ENCODE data around the gene PHAF1. TPM values are rescaled to one million over a fixed set of nuclear protein-coding genes. Genes with fewer than 3 reads are reported as not detected.

PHAF1 gene
- total and polyA plus RNA-seq, 2 of the 8 experiments (the other 6 are each of a cell fraction or from before 2014, with no cell fraction given): 18.6 to 26.4 TPM

DNA sequence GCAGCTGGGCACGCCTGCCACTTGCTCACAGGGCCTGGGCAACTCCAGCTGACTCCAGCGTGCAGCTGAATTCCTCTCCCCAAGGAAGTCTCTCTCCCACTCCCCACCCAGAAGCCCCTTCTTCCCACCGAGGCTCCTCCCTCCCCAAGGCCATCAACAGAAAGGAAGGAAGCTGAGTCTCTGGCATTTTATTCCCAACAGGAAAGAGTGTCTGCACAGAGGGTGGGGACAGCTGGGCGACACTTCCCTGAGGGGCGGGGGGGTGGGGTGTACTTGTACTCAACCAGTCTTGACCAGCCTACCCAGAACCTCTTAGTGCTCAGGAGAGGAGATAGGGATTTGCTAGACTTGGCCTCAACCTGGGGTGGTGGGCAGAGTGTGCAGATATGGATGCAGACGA, 80.3 kb downstream of the PHAF1 start, which contains the start of gene EXOC3L1:
Gene EXOC3L1 (minus strand): TSS at position 96 of the 400 bp plus-strand sequence. CDS start 460 bp downstream, outside the sequence.
- Histone ChIP-seq H2BK20ac (ENCODE audit: low read length) (0 out of 2 replicates have a peak within 1 kb of the TSS, but pooled peaks have one; percentile 61), H3K79me2 (ENCODE audit: control insufficient read depth in 1 of 2, insufficient read depth in 2 of 2, low read length in 2 of 2) (peaks cover 8 to 17% of the 10 kb centered on the region in 2 experiments), H2BK15ac (ENCODE audit: low read length) (0 out of 2 replicates have a peak within 1 kb of the TSS, but pooled peaks have one; percentile 12), H2BK5ac (ENCODE audit: low read depth, low read length) (no peak within 1 kb of the TSS), H3K23ac (ENCODE audit: insufficient read length) (no peak within 1 kb of the TSS), H4K91ac (replicated peaks; ENCODE audit: insufficient read length, low read length) (no peak within 1 kb of the TSS), H3K23me2 (ENCODE audit: low read depth, low read length) (peaks cover 9% of the 10 kb centered on the region), H3K4ac (replicated peaks; ENCODE audit: insufficient read length, low read depth, low read length) (no peak within 1 kb of the TSS), H4K20me1 (replicated peaks in 1 of 2; ENCODE audit: control insufficient read depth in 1 of 2, insufficient read depth in 2 of 2, low read length in 2 of 2) (peaks cover 4 to 22% of the 10 kb centered on the region in 2 experiments), H3K4me1 (replicated peaks in 1 of 4; ENCODE audit: control insufficient read depth in 3 of 4, insufficient read depth in 4 of 4, low read length in 3 of 4) (peaks cover 0 to 14% (median 5%) of the 10 kb centered on the region in 4 experiments; a peak in 6 of 7 replicates), H4K5ac (ENCODE audit: insufficient read length, low read depth, low read length) (no peak within 1 kb of the TSS), H2BK120ac (replicated peaks; ENCODE audit: low read depth, low read length) (no peak within 1 kb of the TSS), H4K8ac (ENCODE audit: extremely low read depth, insufficient read depth, low read length) (peak within 1 kb of the TSS; percentile 12), H3K27me3 (replicated peaks in 1 of 4; ENCODE audit: control insufficient read depth in 3 of 4, extremely low read depth in 1 of 4, insufficient read depth in 3 of 4, low read length in 3 of 4) (peaks cover 2 to 21% (median 11%) of the 10 kb centered on the region in 4 experiments), H3K9me3 (ENCODE audit: insufficient read depth in 2 of 2, low read depth in 1 of 2, low read length in 1 of 2) (no peaks in the 10 kb centered on the region), H3K18ac (ENCODE audit: extremely low read depth, low read length) (no peak within 1 kb of the TSS), H3K36me3 (ENCODE audit: control insufficient read depth in 2 of 4, insufficient read depth in 4 of 4, low read length in 3 of 4) (peaks cover 2 to 14% (median 8%) of the 10 kb centered on the region in 4 experiments; a peak in 6 of 8 replicates), H3K14ac (ENCODE audit: insufficient read length) (no peak within 1 kb of the TSS), H3K56ac (replicated peaks; ENCODE audit: insufficient read length, low read depth, low read length) (no peak within 1 kb of the TSS), H2AK5ac (ENCODE audit: low read depth, low read length) (no peak within 1 kb of the TSS), H3K27ac (ENCODE audit: low read depth, low read length) (no peak within 1 kb of the TSS), H2BK12ac (ENCODE audit: low read depth, low read length) (peak within 1 kb of the TSS; percentile 70; the same call in 1 of the 2 replicates), H3K79me1 (ENCODE audit: low read depth, low read length) (peaks cover 10% of the 10 kb centered on the region), H2AFZ (ENCODE audit: low read length) (no peak within 1 kb of the TSS), H3K4me2 (ENCODE audit: insufficient read depth in 1 of 2, low read depth in 2 of 2, low read length in 2 of 2) (no peak within 1 kb of the TSS; a peak in 1 of 4 replicates), H3K4me3 (ENCODE audit: extremely low read depth in 1 of 4, insufficient read depth in 2 of 4, low read depth in 3 of 4, low read length in 4 of 4) (no peak within 1 kb of the TSS), H3K9ac (replicated peaks in 1 of 4; ENCODE audit: extremely low read depth in 1 of 4, low read depth in 3 of 4, low read length in 3 of 4) (no peak within 1 kb of the TSS)
- ChIA-PET POLR2A (ENCODE audit: partially characterized antibody) (interaction anchor here (0.7 to 1.5 kb wide), 6 partner anchors 8 to 81 kb away, joined by 3 to 4 read pairs (median 3); partner anchors contain the start of genes ELMO3 and TMEM208), CTCF (ENCODE audit: partially characterized antibody) (interaction anchor here (1.2 to 9.3 kb wide), 5 partner anchors 10 to 237 kb away, joined by 3 to 151 read pairs (median 5); partner anchors contain the start of genes CES3, ELMO3 and NOL3)
- FAIRE-seq (no peak), DNase-seq (ENCODE audit: low read depth in 1 of 2, low spot score in 2 of 2) (no peak)
- WGBS, 2 experiments (ENCODE audit: extremely low coverage in 1 of 2, insufficient coverage in 1 of 2, insufficient read length in 1 of 2, insufficient replicate concordance in 2 of 2, low coverage in 1 of 2, low lambda C conversion rate in 2 of 2, missing lambda C conversion rate in 1 of 2): 70% methylated on average over 6 of the region's 6 CpGs; no CpG with 5 or more reads in 1 of the 2 experiments
- no peak for TF ChIP-seq CREB1 (IDR thresholded peaks at IDR 0.05)
- no peak for TF ChIP-seq KDM4A (IDR thresholded peaks at IDR 0.05; ENCODE audit: low read depth, low read length, severe bottlenecking)
- TF ChIP-seq CHD2 (IDR thresholded peaks at IDR 0.05; ENCODE audit: low read length): no peak
- no peak for TF ChIP-seq JUN (IDR thresholded peaks at IDR 0.05; ENCODE audit: low read depth, low read length)
- no peak for TF ChIP-seq NRF1 (IDR thresholded peaks at IDR 0.05; ENCODE audit: low read depth, low read length)
- TF ChIP-seq BRCA1 (IDR thresholded peaks at IDR 0.05; ENCODE audit: low read depth, low read length): no peak
- no peak for TF ChIP-seq ASH2L (IDR thresholded peaks at IDR 0.05; ENCODE audit: low read length)
- no peak for TF ChIP-seq BACH1 (IDR thresholded peaks at IDR 0.05; ENCODE audit: low read length)
- no peak for TF ChIP-seq BCL11A (IDR thresholded peaks at IDR 0.05; ENCODE audit: low read depth in 2 of 2, low read length in 2 of 2)
- no peak for TF ChIP-seq RAD21 (IDR thresholded peaks at IDR 0.05 in 1 of 2, conservative IDR thresholded peaks at IDR 0.05 in 1 of 2; ENCODE audit: low read depth in 2 of 2, low read length in 2 of 2)

Data from H1 (cell line).